NCI-H82 (cell line): ENCODE measurements around the gene SPTA1.
"Not testable (repeated sequence)": the region's sequence is repeated elsewhere in the genome, so short reads cannot be mapped to it uniquely, and the experiment has no call there.

Source experiments
- DNase-seq: peaks from one replicate; lab custom pipeline; 2025; lab: John Stamatoyannopoulos, UW

Gene SPTA1

DNA sequence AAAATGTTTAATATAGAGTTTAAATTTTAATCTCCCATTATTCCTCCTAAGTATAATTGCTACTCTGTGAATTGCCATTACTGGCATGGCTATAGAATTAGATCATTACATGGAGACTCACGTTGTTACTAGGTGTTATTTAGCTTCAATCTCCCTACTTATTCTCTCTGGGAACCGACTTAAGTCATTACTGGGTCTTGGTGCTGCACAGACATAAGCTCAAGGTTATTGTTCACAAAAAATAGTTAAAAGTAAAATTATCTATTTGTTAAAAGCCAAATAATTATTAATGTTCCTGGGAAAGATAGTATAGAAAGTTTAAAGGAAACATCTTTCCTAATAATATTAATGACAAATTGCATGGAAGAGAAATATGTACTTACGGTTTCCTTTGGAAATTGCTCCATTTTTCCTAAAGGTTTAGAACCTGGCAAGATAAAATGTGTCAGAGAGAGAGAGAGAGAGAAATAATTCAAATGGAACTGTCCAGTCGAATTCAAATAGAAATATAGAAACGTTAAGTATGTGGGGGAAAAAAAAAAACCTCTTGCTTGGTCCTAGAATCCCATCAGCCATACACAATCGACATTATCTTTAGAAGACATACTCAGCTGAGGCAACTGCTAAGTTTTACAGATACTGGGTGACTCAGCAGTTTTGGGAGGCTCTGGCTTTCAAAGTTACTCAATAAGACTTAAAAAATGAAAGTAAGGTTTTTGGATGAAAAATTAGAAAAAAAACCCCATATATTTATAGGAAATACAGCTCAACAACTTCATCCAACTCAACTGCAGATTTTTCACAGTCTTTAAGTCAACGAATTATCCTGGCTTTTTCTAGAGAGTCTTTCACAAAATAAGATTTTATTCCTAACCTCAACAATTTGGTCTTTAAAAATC, at the start of gene SPTA1:
SPTA1 (minus strand) TSS at position 605 of the 899 bp plus-strand sequence; CDS start at position 407, 198 bp downstream.
- DNase-seq: no peak

DNA sequence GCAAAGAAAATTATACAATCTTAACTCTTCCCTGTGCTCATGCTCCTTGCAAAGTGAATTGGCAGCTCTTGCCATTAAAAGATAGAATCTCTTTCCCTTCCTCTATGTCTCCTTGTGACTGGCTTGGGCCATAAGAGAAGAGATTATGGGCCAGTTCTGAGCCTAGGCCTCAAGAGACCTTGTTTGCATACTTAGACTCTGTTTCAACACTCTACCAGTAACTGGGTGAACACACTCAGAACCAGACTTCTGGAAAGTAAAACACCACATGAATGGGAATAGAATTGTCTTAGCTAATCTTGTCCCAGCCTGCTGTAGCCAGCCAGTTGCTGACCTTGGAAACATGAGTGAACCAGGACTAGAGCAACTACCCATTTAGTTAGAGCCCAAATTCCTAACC, 49.3 kb upstream of the SPTA1 start:
- DNase-seq: no peak

DNA sequence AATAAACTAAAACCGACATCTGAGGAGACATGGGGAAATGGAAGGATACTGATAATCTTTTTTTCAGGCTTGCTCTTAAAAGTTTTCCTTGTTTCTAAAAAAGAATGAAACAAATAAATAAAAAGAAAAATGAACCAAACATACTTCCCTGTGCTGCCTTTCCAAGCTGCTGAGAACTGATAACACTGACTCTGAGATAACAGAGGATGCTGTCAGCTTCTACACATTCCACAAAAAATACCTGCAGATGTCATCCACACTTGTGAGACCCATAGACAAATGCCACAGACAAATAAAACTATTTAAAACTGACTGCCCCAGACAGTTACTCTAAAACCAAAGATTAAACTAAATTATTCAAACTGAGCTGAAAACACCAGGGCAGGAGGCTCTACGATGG, 46.0 kb upstream of the SPTA1 start:
- DNase-seq: no peak

DNA sequence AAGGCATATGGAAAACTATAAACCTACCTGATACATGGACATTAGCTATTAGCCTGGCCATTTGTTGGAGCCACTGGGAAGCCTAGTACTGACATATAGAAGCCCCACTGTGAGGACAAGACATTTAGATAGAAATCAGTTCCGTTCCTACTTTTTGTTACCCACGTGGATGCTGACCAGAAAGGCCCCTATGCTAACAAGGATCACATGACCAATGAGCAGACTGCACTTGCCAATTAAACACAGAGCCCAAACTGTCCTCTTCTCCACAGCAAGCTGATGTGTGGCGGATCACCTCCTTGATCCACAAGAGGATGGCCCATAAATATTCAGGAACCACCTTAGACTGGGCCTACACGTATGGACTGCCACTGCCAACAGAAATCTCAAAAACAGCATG, 45.2 kb upstream of the SPTA1 start:
- DNase-seq: no peak

DNA sequence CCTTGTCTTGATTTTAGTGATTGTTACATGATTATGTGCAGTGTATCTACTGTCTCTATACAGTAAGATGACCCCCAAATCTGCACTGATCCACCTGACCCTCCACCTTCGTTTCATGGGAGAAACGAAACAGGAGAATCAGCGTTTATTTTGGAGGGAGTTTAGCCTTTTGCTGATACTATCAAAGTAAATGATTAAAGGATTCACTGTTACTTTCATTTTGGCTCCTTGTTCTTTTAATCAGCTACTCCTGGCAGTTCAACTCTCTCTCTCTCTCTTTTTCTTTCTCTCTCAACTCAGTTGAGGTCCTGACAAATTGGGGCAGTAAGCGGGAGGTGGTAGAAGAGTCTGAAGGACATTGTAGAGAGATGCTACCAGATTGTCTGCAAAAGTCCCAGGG, 43.9 kb upstream of the SPTA1 start:
- no peak for DNase-seq

DNA sequence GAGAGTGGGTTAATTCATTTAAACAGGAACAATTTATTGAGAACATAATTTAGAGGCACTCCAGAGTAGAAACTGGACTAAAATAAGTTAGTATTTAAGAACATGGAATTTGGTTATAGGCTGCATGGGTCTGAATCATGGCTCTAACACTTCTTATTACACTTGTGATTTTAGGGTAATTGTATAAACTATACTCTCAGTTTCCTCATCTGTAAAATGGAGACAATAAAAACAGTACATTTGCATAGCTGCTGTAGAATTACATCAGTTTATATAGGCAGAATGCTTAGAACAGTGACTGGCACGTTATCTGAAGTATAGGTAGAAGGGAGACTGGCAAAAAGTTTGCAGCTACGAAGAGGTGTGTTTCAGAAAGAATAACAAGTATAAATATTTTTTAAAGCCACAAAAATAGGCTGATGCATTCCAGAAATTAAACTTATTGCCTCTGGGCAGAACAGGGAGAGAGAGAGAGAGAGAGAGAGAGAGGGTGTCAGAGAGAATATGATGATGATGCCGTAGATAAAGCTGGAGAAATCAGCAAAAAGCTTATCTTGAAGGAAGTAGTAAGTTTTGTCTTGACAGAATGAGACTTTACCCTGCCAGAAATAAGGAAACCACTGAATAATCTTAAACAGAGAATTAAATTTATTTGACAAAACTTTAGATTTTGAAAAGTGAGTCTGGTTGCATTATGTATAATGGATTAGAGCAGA, 42.2 kb upstream of the SPTA1 start:
- no peak for DNase-seq

DNA sequence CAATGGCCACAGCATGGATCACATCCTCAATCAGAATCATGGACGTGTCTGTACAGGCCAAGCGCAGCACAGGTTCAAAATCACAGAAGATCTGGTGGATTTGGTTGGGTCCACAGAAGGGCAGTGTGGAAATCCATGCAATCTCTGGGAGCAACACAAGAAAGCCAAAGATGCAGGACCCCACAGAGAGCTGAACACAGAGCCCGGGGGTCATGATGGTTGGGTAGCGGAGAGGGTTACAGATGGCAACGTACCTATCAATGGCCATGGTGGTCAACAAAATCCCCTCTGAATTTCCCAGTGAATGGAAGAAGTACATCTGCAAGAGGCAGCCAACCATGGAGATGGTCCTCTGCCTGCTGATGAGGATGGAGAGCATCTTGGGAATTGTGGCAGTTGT, 37.9 kb upstream of the SPTA1 start:
- DNase-seq: no peak

DNA sequence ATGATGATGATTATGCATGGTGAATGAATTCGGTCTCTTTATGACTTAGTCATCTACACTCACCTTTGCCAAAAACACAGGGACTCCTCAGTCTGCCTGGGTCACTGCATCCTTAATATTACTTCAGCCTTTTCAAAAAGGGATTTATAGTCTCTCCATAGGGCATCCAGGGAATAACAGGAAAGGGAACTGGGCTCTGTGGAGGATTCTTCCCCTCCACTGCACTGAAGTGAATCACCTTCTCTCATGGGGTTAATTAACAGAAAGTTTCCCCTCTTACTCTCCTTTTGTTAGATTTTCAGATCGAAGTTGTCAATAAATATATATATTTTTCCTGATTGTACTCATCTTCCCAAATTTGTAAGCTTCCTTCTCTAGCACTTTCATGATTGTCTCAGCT, 34.1 kb upstream of the SPTA1 start, which contains the start of gene OR6K3:
OR6K3 (minus strand) TSS at position 101 of the 400 bp plus-strand sequence. CDS start 2,605 bp downstream, outside the sequence.
- DNase-seq: no peak

DNA sequence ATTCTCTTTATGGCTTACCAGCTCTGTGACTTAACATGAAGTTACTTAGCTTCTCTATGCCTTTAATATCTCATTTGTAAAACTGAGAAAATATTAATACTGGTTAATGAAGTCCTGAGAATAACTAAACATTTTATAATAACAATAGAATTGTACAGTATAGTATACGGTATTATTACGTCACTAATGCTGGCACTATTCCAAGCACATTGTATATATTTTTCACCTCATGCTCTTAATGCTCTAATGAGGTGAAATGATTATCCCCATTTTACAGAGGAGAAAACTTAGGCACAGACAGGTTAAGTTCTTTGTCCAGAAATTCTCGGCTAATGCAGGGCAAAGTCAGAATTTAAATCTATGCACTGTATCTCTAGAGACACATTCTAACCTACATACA, 33.1 kb upstream of the SPTA1 start:
- no peak for DNase-seq

DNA sequence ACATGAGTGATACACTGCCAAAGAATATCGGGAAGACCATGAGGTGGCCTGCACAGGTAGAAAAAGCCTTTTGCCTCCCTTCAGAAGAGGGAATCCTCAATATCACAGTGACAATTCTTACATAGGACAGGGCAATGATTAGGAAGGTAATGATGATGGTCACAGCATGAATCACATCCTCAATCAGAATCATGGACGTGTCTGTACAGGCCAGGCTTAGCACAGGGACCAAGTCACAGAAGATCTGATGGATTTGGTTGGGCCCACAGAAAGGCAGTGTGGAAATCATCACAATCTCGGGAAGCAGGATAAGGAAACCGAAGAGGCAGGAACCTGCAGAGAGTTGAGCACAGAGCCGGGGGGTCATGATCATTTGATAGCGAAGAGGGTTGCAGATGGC, 30.8 kb upstream of the SPTA1 start:
- DNase-seq: no peak

DNA sequence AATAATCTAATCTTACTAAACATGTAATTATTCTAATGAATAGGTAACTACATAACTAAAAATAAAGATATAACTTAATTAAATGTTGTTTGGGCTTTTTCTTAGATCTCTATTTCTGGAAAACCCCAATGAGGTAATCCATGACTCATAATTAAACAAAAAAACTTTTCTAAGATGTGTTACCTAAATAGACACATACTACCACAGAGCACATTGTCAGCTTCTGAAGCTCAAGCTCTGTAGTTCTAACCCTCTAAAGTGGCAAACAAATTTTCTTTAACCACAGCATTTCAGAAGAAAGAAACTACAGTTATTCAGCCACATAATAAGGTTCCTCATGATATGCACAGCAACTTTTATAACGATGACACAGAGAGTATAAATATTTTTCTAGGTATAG, 29.8 kb upstream of the SPTA1 start:
- no peak for DNase-seq

DNA sequence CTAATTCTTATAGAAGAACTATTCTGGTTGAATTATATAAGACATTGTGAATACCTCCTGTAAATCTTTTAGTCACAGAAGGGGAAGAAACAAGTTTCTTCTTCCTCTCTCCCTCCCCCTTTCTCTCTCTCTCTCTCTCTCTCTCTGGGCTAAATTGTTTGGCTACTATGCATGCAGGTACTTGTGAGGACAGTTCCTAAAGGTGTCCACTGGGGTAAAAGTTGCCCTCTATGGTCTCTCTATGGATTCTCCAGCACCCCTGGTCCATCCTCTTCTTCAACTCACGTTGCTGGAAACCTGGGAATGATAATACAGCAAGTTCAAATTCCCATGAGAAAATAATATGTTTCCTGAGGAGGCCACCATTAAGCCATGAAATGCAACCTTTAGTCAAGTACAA, 28.2 kb upstream of the SPTA1 start:
- DNase-seq: no peak

DNA sequence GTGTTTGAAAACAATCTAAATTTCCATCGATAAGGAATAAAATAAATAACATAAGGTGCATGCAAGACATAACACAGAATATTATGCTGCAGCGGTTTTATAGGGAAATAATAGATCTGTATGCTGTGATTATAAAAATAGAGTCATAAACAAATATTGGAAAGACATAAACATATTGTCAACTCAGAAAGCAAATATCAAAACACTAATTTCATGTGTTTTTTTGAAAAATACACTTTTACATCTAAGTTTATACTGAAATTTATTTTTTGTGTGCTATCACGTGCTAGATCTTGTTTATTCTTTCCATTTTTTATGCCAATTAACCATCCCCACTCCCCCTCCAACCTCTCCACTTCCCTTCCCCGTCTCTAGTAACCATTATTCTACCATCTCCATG, 24.6 kb upstream of the SPTA1 start:
- no peak for DNase-seq

DNA sequence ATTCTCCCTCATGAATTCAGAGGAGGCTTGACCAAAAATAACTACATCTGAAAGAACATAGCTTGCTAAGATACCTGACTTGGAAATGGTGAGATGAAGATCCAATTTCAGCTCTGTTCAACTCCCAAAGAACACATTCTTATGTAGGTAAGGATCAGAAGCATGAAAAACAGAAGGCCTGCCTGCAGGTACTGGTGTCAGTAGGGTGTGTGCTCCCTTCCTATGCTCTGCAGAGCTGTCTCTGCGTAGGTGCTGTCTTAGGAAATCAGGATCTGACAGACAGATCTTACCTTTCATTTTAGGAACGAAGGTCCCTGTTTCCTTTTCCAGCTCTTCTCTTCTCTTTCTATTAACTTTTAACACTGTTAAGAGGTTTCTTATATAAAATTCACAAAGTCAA, 19.6 kb upstream of the SPTA1 start:
- DNase-seq: no peak

DNA sequence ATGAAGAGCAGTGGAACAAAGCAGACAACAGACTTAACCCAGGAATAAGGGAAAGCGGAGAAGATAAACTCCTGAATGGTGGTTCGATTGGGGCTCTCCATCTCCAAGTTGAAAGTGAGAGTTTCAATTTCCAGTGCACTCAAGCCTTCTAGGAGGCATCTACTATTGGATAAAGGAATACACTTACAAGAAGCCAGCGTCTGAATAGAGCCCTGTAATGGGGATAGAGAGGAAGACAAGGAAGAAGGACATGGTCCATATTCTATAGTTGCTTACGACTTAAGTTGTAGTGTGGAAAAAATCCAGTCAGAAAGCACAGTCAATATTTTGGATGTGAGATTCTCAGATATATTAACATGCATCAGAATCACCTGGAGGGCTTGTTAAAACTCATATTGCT, 14.0 kb upstream of the SPTA1 start, which contains the start of gene OR6K2:
OR6K2 (minus strand) TSS at position 101 of the 400 bp plus-strand sequence; CDS start at position 101, 0 bp downstream.
- DNase-seq: no peak

DNA sequence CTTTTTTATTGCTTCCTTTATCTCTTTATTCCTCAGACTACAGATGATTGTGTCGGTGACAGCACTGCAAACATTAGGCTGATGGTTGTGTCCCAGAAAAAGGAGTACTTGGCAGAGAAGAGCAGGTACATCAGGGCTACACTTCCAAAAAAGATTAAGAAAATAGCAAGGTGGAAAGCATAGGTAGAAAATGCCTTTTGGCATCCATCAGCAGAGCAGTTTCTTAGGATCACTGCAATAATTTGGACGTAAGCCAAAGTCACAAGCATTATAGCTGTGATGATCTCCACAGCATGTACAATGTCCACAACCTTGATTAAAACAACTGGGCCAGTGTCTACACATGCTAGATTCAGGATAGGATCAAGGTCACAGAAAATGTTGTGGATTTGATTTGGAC, 8.1 kb upstream of the SPTA1 start:
- DNase-seq: no peak

DNA sequence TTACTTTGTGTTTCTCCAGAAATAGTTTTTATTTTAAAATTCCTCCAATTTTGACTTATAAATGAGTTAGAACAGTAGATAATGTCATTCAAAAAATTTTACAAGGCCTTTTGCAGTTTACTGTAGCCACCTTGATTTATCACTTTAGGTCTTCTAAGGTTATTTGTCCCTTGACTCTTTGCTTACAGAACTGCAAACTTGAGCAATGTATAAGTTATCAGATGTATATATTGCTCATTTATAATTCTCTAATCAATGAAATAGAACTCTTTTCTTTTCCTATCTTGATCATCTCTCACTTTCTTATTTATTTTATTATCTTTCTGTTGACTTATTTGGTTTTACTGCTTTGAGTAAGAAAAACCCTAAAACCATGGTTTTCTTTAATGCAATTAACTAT, 5.8 kb upstream of the SPTA1 start:
- DNase-seq: no peak

DNA sequence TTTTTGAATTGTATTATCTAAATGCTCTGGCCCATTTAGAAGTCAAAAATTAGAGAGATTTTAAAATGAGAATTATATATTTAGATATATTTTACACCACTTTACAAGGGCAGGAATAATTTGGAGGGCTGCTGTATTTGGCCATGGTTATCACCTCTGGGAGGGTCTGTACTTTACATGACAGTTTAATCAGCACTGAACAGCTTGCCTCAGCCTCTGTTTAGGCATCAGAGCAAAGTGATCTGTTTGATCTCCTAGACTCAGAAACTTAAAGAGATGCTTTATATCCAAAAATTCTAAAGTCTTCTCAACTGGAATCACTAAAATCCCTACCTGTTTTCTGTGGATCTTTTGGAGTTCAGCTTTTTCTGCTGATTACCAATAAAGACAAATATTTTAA, 5.4 kb upstream of the SPTA1 start:
- no peak for DNase-seq

DNA sequence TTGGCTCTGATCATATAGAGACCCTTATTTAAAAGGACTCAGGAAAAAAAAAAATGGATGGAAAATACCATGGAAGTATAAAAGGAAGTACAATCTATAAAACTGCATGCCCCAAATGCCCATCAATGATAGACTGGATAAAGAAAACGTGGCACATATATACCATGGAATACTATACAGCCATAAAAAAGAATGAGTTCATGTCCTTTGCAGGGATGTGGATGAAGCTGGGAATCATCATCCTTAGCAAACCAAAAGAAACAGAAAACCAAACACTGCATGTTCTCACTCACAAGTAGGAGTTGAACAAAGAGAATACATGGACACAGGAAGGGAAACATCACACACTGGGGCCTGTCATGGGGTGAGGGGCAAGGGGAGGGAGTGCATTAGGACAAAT, 4.6 kb upstream of the SPTA1 start:
- not testable (repeated sequence) for DNase-seq

DNA sequence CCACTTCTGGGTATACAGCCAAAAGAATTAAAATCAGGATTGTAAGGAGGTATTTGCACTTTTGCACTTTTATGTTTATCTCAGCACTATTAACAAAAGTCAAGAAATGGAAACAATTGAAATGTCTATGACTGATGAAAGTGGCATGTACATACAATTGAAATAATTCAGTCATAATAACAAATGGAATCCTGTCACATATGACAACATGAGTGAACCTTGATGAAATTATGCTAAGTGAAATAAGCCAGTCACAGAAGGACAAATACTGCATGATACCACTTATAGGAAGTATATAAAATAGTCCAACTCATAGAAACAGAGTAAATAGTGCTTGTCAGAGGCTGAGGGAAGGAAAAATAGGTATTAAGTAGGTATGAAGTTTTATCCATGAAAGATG, 3.4 kb upstream of the SPTA1 start:
- no peak for DNase-seq

DNA sequence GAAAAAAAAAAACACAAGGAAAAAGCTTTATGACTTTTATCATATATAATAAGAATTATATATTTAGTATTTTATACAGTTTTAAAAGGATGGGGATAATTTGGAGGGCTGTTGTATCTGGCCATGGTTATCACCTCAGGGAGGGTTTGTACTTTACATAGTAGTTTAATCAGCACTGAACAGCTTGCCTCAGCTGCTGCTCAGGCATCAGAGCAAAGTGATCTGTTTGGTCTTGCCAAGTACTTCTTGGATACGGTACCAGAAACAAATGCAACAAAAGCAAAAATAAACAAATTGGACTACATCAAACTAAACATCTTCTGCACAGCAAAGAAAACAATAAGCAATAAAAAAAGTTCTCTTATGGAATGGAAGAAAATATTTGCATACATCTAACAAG, 2.6 kb upstream of the SPTA1 start:
- no peak for DNase-seq

DNA sequence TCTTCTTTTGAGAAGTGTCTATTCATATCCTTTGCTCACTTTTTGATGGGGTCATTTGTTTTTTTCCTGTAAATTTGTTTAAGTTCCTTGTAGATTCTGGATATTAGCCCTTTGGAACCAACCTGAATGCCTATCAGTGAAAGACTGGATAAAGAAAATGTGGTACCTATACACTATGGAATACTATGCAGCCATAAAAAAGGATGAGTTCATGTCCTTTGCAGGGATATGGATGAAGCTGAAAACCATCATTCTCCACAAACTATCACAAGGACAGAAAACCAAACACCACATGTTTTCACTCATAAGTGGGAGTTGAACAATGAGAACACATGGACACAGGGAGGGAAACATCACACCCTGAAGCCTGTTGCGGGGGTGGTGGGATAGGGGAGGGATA, 1.8 kb upstream of the SPTA1 start:
- DNase-seq: not testable (repeated sequence)

DNA sequence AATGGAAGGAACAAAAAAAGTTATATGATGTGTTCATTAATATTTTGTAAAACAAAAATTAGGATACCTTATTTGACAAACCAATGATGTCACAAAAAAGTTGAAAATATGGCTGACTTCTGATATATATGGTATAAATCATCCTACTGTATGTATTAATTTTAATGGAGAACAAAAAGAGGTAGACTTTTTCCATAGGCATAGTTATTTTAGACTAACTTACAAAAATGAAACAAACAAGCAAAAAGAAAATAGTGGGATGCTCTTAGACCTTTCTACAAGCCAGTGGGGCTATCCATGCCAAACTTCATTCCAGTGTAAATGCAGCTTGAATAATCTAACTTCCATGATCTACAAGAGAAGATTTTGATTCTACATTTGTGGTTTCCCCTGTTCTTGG, 522 bp upstream of the SPTA1 start:
- no peak for DNase-seq
